ENCODE data around the gene IFIT1B. TPM values are rescaled to one million over a fixed set of nuclear protein-coding genes. Genes with fewer than 3 reads are reported as not detected.

Gene IFIT1B
- total RNA-seq, 4 donors from 2014 or later = not detected

GRCh38 chr10:89357096-89357495 is 20.8 kb upstream of the IFIT1B start:
- H3K27me3 ChIP-seq = no peaks in the 10 kb centered on the region
- DNase-seq = no peak
- intact Hi-C loops (cut with DNase I; ENCODE audit: low total_unique reads) = no loop called here
- TF ChIP-seq CTCF (IDR thresholded peaks at IDR 0.05) = no peak
- TF ChIP-seq POLR2AphosphoS5 (IDR thresholded peaks at IDR 0.05) = no peak
- no peak for TF ChIP-seq POLR2A (IDR thresholded peaks at IDR 0.05)
- no peak for TF ChIP-seq EP300 (IDR thresholded peaks at IDR 0.05; ENCODE audit: low read depth)
- no peaks in the 10 kb centered on the region for H3K9me3 ChIP-seq
- no peak overlapping the region for H3K27ac ChIP-seq
- in situ Hi-C loops (cut with MboI; ENCODE audit: low pct_ligation_motif_present in 1 of 4, low pct_unique_long_range_greater_than_20kb in 1 of 4, low sequenced_read_pairs in 3 of 4) = no loop called here
- no peak overlapping the region for H3K4me3 ChIP-seq
- WGBS, 2 donors (ENCODE audit: low coverage in 1 of 2) = 70% methylated on average over 1 of the region's 1 CpG; no CpG with 5 or more reads in 1 of the 2 donors
- H3K36me3 ChIP-seq = no peaks in the 10 kb centered on the region
- H3K4me1 ChIP-seq = peaks cover 2 to 4% (median 4%) of the 10 kb centered on the region in 4 donors

- Histone ChIP-seq H3K36me3 (no peaks in the 10 kb centered on the region), H3K27ac (no peak overlapping the region), H3K9me3 (no peaks in the 10 kb centered on the region), H3K27me3 (no peaks in the 10 kb centered on the region), H3K4me1 (no peaks in the 10 kb centered on the region), H3K4me3 (no peak overlapping the region)
- WGBS, 2 donors (ENCODE audit: low coverage in 1 of 2) = 75 to 83% methylated on average over 1 to 2 of the region's 2 CpGs
- TF ChIP-seq CTCF (IDR thresholded peaks at IDR 0.05) (no peak), EP300 (IDR thresholded peaks at IDR 0.05; ENCODE audit: low read depth) (no peak), POLR2A (IDR thresholded peaks at IDR 0.05) (no peak), POLR2AphosphoS5 (IDR thresholded peaks at IDR 0.05) (no peak)
- no peak for DNase-seq
- in situ Hi-C loops (cut with MboI; ENCODE audit: low pct_ligation_motif_present in 1 of 4, low pct_unique_long_range_greater_than_20kb in 1 of 4, low sequenced_read_pairs in 3 of 4) (no loop called here), intact Hi-C loops (cut with DNase I; ENCODE audit: low total_unique reads) (no loop called here)
These were observed 19.9 kb upstream of the IFIT1B start for GRCh38 chr10:89357975-89358374.

- no peak for DNase-seq
- in situ Hi-C loops (cut with MboI; ENCODE audit: low pct_ligation_motif_present in 1 of 4, low pct_unique_long_range_greater_than_20kb in 1 of 4, low sequenced_read_pairs in 3 of 4) (no loop called here), intact Hi-C loops (cut with DNase I; ENCODE audit: low total_unique reads) (no loop called here)
- Histone ChIP-seq H3K4me3 (no peak overlapping the region), H3K27me3 (no peaks in the 10 kb centered on the region), H3K4me1 (no peaks in the 10 kb centered on the region), H3K9me3 (no peaks in the 10 kb centered on the region), H3K27ac (no peak overlapping the region), H3K36me3 (no peaks in the 10 kb centered on the region)
- TF ChIP-seq POLR2AphosphoS5 (IDR thresholded peaks at IDR 0.05) = no peak
These were observed 17.7 kb upstream of the IFIT1B start for GRCh38 chr10:89360157-89360556.

- Histone ChIP-seq H3K4me3 (no peak overlapping the region), H3K27me3 (no peaks in the 10 kb centered on the region), H3K27ac (no peak overlapping the region), H3K4me1 (peaks cover 0 to 9% (median 0%) of the 10 kb centered on the region in 4 donors), H3K36me3 (no peaks in the 10 kb centered on the region), H3K9me3 (no peaks in the 10 kb centered on the region)
- intact Hi-C loops (cut with DNase I; ENCODE audit: low total_unique reads) = no loop called here
- no peak for DNase-seq
- TF ChIP-seq POLR2AphosphoS5 (IDR thresholded peaks at IDR 0.05) (no peak), EP300 (IDR thresholded peaks at IDR 0.05; ENCODE audit: low read depth) (no peak), POLR2A (IDR thresholded peaks at IDR 0.05) (no peak), CTCF (IDR thresholded peaks at IDR 0.05) (no peak)
- in situ Hi-C loops (cut with MboI; ENCODE audit: low pct_ligation_motif_present in 1 of 4, low pct_unique_long_range_greater_than_20kb in 1 of 4, low sequenced_read_pairs in 3 of 4) = no loop called here
These were observed 14.9 kb upstream of the IFIT1B start for GRCh38 chr10:89362929-89363328.

GRCh38 chr10:89363729-89364442 is 14.0 kb upstream of the IFIT1B start:
- in situ Hi-C loops (cut with MboI; ENCODE audit: low pct_ligation_motif_present in 1 of 4, low pct_unique_long_range_greater_than_20kb in 1 of 4, low sequenced_read_pairs in 3 of 4) = no loop called here
- H3K4me1 ChIP-seq = peaks cover 0 to 13% (median 0%) of the 10 kb centered on the region in 4 donors
- TF ChIP-seq POLR2A (IDR thresholded peaks at IDR 0.05) = no peak
- TF ChIP-seq EP300 (IDR thresholded peaks at IDR 0.05; ENCODE audit: low read depth) = no peak
- no peak for TF ChIP-seq POLR2AphosphoS5 (IDR thresholded peaks at IDR 0.05)
- no peak for TF ChIP-seq CTCF (IDR thresholded peaks at IDR 0.05)
- no peak for DNase-seq
- intact Hi-C loops (cut with DNase I; ENCODE audit: low total_unique reads) = no loop called here
- H3K36me3 ChIP-seq = no peaks in the 10 kb centered on the region
- 72 to 74% methylated on average over 3 to 6 of the region's 6 CpGs for WGBS, 2 donors (ENCODE audit: low coverage in 1 of 2)
- H3K9me3 ChIP-seq = no peaks in the 10 kb centered on the region
- no peaks in the 10 kb centered on the region for H3K27me3 ChIP-seq
- no peak overlapping the region for H3K27ac ChIP-seq
- H3K4me3 ChIP-seq = no peak overlapping the region

Measured in transverse colon (tissue), 4 donors.